Activated CD4-positive, alpha-beta T cell treated with anti-CD3 and anti-CD28 coated beads, Interleukin-2, Interleukin-4, amounts not matched to agents 100 ng/mL and 50 ng/mL, durations not matched to agents 16 hours and 8 hours (primary cell): ENCODE data around the gene FAM180A.
"Not testable (repeated sequence)": the region's sequence is repeated elsewhere in the genome, so short reads cannot be mapped to it uniquely, and the experiment has no call there.

Experiments used
- DNase-seq: peaks from one replicate; pipeline ENCODE4 v3.0.0-alpha.2; 2020; ENCODE audit warnings: low spot score

Gene FAM180A

DNA sequence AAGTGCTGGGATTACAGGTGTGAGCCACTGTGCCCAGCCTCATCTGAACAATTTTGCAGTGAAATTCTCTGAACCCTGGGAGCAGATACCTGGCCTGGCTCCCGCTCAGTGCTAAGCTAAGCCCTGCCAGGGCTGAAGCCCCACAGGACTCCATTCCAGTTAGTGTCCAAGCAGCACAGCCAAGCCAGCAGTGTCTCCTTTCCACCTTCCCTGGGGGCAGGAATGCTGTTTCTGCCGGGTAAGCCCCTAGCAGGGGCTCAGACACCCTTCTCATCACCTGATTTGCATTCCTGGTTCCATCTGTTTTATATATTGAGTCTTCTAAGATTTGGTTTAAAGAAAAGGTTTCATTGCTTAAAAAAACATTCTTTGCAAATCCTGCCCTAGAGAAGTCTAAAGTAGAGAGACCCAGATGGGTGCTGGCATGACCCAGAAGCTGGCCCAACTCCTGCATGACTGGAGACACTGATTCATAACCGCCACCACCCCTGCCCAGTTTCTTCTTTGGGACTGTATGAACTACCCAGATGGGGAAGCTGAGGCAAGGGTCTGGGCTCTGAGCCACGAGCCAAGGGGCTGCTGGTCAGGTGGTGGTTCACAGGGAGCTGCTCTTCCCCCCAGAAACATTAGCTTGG, 34.7 kb downstream of the FAM180A start:
- no peak for DNase-seq

DNA sequence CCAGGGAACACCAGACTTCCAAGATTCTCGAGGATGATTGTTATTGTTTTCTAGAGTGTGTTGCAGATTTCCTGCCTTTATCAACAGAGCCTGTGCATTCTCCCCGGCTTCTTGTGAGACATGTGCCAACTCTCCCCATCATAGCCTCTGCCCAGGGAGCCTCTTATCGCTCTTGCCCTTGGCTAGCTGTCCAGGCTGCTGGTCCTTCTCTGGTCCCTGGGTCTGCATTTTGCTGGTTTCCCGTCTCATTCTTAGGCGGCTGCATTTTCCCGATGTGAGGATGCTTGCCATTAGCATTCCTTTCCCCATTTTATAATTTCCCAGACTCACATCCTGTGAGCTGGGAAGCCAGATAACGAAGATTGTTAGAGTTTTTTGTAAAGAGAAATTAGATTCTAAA, 35.8 kb downstream of the FAM180A start:
- DNase-seq = no peak

DNA sequence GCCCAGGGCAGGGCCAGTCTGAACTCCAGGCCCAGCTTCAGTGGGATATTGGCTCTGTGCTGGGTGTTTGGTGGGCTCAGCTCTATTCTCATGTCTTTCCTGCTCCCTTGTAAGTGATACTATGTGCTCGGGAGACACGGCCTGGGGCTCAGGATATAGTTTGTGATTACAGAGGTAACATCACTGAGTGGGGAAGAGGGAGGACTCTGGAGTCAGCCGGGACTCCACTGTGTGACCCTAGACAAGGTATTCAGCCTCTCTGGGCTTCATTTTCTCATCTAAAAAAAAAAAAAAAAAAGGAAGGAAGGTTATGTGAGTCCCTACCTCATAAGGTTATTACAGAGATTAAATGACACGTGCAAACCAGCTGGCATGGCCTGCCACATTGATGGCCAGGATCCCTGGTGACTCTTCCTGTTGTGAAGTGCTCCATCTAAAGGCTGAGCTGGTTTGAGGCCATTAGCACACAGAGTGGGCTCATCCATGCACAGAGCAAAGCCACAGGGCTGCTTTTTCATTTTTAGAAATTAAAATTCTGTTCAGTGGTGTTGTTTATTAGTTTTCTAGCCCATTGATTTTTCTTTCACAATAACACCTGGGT, 36.3 kb downstream of the FAM180A start:
- DNase-seq = no peak

DNA sequence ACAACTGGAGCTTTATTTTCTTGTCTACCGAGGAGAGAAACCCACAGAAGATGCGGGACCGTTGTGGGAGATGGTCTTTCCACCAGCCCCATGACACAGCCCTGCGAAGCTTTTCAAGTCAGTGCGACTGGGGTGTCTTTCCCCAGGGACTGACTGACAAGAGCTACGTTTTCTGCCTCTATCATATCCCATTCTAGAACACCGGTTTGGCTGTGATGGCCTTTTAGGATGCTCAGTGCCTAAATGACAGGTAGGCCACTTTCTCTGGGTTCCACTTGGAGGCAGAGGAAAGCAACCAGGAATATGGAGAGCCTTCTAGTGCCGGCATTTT, 37.5 kb downstream of the FAM180A start:
- no peak for DNase-seq

DNA sequence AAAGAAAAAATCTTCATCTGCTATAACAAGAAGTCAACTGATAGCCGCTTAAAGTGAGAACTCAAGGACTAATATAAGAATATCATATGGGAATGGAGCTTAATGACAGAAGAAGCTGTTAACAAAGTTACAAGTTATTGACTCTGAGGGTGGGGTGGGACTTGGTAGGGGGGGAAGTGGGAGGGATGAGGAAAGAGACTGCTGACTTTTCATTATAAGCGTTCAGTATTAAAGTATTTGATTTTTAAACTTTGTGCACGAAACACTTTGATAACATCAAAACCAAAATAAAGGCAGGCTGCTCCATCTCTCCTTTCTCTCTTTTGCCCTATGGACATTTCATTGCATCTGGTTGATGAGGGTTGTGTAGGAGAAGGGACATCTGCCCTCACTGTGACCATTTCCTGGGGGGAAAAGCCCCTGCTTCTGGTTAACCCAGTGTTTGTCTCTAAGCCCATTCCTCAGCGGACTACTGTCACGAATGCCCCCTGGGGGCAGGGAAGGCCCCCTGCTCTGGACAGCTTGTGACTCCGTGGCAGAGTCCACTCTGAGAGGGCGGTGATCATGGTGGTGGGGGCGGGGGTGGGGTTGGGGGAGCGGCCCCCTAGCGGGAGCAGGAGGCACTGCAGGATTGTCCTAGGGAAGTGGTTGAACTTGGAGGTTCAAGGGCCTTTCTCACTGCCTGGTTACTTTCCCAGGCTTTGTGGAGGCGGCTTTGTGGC, 38.0 kb downstream of the FAM180A start:
- DNase-seq = peak; percentile 17

DNA sequence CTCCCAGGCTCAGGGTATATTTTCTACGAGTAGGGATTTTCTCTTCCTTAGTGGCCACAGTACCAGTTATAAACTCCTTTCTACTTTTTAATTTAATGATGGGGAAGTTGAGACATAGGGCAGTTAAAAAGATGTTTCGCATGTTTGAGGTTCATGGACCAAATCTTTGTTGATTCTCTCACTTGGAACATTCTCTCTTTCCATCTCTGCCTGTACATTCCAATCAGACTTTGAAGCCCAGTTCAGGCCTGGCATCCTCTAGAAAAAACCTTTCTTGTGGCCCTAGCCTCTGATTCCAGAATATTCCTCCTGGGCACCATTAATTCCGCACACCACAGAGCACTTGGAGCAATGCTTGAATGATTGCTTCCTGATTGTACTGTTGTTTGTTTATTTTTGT, 39.1 kb downstream of the FAM180A start:
- no peak for DNase-seq

DNA sequence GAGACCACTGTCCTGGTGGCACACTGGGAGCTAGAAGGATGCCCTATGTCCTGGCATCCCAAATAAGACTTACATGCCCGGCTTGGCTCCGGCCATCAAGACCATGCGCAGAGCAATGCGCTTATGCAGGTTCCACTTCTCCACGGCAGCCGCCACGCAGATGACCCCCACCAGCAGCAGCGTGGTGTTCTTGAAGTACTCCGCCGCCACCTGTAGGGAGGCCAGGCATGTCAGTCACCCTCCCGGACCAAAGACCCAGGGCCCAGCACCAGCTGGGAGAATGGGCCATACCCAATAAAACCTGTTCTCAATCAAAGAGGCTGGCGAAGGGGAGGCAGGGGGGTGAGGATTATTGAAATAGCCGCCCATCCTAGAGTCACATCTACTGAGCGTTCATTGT, 40.6 kb downstream of the FAM180A start:
- DNase-seq = no peak

DNA sequence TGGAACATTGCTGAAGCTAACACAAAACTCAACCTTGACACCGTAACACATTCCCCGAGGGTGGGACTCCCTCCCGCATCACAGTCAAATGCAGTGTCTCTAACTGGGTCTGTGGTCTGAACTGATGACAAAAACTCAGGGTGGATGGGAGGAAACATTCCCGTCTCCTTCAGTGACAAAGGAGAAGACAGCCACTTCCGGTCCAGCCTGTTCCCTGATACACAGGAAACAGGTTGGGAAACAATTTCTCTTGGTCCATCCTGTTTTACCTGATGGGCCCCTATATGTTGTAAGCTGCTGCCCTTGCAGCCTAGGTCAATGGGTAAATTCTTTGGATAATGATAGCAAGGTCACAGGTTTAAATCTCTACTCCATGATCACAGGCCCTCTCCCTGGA, 41.0 kb downstream of the FAM180A start:
- DNase-seq = no peak

DNA sequence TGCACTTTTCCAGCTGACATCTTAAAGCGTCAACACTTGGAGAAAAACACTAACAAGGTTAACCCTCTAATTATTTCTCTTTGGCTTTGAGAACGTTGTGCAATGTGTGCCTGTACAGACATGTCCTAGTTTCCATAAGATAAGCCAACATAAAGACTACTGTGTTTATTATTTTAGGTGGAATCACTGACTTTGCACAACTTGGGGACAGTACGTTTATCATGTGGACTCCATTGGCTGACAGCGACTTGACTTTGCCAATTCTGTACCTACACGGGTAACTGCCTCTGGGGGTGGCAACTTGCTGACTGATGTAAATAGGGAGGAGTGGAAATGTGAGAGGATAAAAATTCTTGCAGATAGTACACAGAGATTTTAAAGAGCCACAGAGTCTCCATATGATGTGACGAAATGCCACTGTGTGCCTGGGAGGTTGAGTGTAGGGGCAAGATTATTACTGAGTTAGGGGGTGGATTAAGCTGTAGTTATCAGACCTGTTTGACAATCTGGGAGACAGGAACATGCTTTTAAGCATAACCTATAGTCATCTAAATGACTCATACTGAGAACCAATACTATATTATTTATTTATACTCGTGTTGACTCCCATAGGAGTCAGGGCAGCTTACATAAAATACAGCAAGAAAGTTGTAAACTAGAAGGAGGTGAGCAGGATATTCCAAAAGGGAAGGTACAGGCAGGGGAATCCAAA, 41.6 kb downstream of the FAM180A start:
- no peak for DNase-seq

DNA sequence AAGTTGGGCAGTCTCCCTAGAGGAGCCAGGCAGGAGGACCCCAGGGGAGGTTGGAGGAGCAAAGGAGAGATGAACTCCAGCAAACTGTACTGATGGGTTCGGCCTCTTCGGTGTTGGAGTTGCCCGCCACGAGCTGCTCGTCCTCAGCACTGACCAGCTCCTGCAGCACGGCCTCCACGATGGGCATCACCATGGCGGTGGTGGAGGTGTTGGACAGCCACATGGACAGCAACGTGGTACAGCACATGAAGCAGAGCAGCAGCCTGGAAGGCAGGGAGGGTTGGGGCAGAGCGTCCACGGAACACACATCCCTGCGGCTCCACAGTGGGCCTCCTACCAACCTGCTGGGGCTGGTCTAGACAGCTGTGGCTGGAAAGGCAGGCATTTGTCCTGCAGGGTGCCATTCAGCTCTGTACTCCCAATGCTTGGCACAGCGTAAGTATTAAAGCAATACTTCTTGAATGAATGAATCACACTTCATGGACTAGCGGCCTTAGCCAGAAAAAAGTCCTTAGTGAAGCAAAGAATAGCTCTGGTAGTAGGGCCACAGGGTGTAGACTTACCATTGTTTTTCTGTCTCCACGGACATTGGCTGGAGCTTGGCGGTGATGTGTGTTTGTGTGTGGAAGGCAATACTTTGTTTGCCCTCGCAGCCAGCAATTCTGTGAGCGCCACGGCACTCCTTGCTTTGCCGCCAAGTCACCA, 42.4 kb downstream of the FAM180A start:
- DNase-seq = no peak

DNA sequence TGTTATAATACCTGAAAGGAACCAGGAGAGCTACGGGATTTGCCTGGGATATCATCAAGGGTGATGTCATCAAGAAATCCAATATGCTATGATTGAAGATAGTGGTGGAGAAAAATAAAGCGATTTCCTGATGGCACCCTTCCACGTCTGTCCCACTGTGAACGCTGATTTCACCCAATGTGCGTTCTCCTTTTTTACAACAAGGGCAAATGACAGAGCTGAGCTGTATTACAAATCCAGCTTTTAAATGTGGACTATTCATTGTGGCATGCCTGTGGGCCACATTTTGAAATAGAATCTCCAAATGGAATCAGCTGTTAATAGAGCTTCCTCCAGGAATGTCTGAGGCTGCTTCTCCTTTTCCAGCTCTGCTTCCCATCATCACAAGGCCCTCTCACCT, 43.9 kb downstream of the FAM180A start:
- DNase-seq = no peak

DNA sequence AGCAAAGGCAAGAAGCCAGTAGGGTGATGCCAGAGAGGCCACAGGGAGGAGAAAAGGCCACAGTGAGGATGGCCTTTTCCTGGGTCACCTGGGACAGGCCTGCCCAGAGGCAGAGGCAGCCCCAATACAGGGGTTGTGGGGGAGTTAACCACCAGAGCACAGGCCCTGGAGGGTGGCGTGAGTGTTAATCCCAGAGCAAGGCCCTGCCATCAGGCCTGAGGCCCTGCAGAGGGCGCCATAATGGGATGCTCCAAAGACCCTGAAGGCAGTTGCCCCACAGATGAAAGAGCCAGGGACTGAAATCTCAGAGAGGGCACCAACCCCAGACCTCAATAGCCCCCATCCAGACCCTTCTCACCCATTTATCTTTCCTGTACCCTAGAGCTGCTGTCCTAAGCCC, 44.5 kb downstream of the FAM180A start:
- DNase-seq = no peak

DNA sequence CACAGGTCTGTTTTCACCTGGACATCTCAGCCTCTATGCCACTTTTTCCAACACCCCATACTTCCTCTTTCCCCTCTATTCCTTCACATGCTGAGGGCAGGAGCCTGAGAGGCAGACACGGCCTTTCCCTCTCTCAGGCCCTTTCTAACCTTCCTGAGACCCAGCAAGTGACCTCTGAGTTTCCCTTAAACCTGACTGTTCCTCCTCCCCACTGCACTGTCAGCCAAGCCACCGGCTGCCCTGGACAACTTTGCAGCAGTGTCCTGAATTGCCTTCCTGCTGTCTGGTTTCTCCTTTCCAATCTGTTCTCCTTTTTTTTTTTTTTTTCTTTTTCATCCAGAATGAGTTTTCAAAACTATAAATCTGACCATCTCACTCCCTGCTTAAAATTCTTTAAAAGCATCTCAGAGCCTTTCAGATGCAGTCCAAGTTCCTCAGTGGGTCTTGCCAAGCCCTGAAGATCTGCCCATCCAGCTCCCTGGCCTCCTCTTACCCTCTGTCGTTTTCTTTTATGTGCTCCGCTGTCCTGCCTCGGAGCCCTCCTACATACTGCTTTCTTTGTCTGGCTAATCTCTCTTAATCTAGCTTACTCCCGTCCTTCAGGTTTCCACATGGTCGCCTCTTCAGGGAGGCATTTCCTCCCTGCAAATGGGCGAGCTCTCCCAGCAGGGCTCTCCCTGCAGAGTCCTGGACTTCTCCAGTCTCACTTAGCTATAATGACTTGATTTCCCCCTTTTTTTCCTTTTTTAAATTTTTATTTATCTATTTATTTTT, 51.1 kb downstream of the FAM180A start:
- DNase-seq = no peak

DNA sequence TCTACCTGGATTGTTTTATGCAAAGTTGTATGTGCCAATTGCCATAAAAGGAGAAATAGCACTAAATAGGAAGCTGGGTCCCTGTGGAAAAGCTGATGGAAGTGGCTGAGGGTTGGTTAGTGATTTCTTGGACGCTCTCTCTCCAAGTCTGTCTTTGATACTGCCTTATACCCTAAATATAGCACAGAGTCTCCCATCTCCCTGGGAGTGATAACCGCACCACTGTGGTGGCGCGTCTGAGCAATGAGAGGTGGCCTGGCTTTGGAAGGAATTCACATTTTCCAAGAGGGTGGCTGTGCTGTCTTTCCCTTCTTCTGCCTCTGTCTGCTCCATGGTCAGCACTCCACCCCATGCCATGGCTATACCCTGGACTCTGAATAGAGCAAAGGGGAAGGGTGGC, 55.1 kb downstream of the FAM180A start:
- no peak for DNase-seq

DNA sequence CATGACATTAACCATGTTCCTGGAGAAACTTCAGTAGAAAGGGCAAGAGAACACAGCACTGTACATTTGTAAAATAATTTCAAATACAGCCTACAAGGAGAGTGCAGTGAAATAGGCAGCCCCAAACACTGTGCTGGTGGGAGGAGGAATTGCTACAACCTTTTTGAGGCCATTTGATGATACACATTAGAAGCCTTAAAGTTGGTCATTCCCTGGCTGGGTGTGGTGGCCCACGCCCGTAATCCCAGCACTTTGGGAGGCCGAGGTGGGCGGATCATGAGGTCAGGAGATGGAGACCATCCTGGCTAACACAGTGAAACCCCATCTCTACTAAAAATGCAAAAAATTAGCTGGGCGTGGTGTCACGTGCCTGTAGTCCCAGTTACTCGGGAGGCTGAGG, 56.0 kb downstream of the FAM180A start:
- DNase-seq = not testable (repeated sequence)

DNA sequence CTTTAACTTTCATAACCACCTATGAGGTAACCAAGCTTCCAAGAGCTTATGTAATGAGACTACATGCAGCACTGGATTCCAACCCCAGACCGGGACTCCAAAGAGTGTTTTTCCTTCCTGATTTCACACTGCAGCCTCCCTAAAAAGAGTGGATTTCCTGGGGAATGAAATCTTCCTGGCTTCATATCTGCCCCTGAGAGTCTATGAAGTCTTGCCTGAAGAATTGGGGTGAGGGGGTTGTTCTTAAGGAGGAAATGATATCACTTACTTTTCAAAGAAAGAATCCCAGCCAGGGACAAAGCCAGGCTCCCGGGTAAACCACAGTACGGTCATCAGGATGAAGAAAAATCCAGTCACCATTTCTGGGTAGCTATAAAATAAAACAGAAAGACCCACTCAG, 56.6 kb downstream of the FAM180A start:
- no peak for DNase-seq

DNA sequence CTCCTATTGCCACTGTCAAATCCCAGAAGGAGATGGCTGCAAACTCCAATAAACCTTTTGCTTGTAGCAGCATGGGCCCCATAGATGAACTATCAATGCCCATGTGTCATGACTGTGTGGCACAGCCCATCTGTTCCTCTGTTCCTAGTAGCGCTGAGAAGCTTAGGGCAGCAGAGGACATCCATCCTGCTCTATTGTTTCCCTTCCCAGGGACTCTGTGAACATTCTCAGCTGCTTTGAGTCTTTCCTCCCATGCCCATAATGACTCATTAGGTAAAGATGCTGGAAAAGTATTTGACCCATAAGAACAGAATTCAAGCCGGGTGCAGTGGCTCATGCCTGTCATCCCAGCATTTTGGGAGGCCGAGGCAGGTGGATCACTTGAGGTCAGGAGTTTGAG, 58.0 kb downstream of the FAM180A start:
- no peak for DNase-seq

DNA sequence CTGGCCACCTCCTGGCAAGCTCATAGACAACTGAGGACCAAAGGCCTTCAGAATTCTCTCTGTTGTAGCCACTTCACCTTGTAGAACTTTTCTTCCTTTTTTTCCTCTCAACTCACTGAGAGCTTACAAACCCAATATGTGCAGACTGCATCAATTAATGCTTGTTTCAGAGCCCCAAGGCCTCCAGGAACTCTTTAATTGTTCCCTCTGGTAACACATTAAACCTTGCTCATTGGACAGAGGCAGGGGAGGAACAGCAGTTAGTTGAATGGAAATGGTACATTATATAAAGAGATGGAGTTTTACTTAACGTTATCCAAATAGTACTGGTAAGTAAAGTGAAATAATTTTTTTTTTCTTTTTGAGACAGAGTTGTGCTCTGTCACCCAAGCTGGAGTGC, 61.1 kb downstream of the FAM180A start:
- DNase-seq = no peak

DNA sequence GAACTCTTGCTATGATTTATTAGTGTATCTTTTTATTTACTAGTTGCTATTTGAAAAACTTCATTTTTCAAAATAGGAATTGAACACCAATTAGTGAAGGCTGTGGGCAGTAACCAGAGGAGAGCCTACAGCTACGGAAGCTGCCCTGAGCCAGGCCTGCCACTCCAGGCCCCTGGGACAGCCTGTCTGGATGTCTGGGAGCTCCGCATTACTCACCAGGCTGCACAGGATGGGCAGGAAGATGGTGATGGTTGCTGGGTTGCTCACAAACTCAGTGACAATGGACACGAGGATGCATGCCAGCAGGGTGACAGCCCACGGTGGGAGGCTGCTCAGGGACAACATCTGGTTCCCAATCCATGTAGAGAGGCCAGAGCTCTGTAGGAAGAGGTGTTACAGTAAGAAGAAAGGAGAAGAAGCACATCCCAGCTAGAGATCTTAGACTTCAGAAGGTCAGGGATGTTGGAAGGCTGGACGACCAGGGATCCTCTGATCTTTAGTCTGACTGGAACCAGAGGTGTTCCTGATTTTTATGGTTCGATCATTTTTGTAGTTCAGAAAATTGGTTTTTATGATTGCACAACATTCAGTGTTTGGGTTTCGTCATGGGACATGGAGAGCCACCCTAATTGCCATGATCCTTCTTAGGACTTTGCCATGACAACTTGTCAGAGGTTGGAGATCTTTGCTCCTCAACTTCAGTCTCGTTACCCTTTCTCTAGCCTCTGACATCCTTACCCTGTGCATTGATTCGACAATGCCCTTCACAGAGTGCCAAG, 63.1 kb downstream of the FAM180A start:
- no peak for DNase-seq

DNA sequence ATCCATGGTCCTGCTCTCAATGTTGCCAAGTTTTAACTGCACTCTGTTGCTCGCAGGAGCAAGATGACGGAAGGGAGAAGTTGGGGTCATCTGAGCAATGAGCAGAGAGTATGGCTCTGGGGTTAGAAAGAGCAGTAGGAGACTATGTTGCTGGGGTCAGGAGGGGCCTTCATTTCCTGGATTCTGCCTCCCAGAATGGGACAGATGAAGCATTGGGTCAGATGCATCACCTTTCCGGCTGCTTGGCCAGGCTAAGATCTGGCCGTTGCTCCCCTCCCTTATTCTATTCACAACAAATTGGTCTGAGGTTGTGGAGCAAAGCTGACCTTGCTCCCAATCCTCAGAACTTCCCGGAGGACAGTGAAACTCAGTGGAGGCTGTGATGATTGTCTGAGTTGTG, 63.9 kb downstream of the FAM180A start:
- no peak for DNase-seq

DNA sequence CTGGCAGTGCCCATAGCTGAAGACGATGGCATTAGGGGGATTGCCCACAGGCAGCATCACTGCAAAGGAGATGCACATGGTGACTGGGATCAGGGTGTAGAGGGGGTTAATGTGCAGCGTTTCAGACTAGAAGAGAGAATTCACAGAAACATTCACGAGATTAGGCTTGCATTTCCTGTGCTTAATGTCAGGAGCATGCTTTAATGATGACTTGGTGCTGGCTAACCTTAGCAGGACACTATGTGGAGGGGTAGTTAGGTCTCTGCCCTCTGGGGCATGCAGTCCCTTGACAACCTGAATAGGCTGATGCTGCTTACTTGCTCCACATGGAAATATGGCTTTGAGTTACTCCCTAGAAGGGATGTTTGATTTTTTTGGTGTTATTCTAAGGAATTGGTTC, 64.5 kb downstream of the FAM180A start:
- DNase-seq = no peak
